Measurements from ENCODE around the gene GTF2F2.

GTF2F2 gene

GRCh38 chr13:45299194-45299593 is 178.9 kb downstream of the GTF2F2 start:
- no peak overlapping the region for H3K4me3 ChIP-seq (ENCODE audit: low read depth, low read length)
- TF ChIP-seq CTCF (IDR thresholded peaks at IDR 0.05; ENCODE audit: low read depth, low read length, missing control alignments), result no peak
- no peak for DNase-seq (ENCODE audit: low read depth)

- DNase-seq (ENCODE audit: low read depth), result no peak
- no peak for TF ChIP-seq CTCF (IDR thresholded peaks at IDR 0.05; ENCODE audit: low read depth, low read length, missing control alignments)
- no peak overlapping the region for H3K4me3 ChIP-seq (ENCODE audit: low read depth, low read length)
These were observed 180.1 kb downstream of the GTF2F2 start for GRCh38 chr13:45300190-45300985.

- H3K4me3 ChIP-seq (ENCODE audit: low read depth, low read length), result no peak overlapping the region
- TF ChIP-seq CTCF (IDR thresholded peaks at IDR 0.05; ENCODE audit: low read depth, low read length, missing control alignments), result no peak
- DNase-seq (ENCODE audit: low read depth), result no peak
These were observed 181.0 kb downstream of the GTF2F2 start for GRCh38 chr13:45301263-45301662.

GRCh38 chr13:45302507-45302906 is 182.2 kb downstream of the GTF2F2 start:
- TF ChIP-seq CTCF (IDR thresholded peaks at IDR 0.05; ENCODE audit: low read depth, low read length, missing control alignments), result no peak
- no peak for DNase-seq (ENCODE audit: low read depth)
- no peak overlapping the region for H3K4me3 ChIP-seq (ENCODE audit: low read depth, low read length)

- TF ChIP-seq CTCF (IDR thresholded peaks at IDR 0.05; ENCODE audit: low read depth, low read length, missing control alignments), result no peak
- no peak for DNase-seq (ENCODE audit: low read depth)
- no peak overlapping the region for H3K4me3 ChIP-seq (ENCODE audit: low read depth, low read length)
These were observed 182.7 kb downstream of the GTF2F2 start for GRCh38 chr13:45303026-45303425.

- no peak for DNase-seq (ENCODE audit: low read depth)
- no peak for TF ChIP-seq CTCF (IDR thresholded peaks at IDR 0.05; ENCODE audit: low read depth, low read length, missing control alignments)
- no peak overlapping the region for H3K4me3 ChIP-seq (ENCODE audit: low read depth, low read length)
These were observed 183.6 kb downstream of the GTF2F2 start for GRCh38 chr13:45303866-45304265.

GRCh38 chr13:45305079-45305478 is 184.8 kb downstream of the GTF2F2 start:
- TF ChIP-seq CTCF (IDR thresholded peaks at IDR 0.05; ENCODE audit: low read depth, low read length, missing control alignments), result no peak
- no peak for DNase-seq (ENCODE audit: low read depth)
- no peak overlapping the region for H3K4me3 ChIP-seq (ENCODE audit: low read depth, low read length)

Data from GM12864 (cell line).